ENCODE results near the gene MEGF11.

MEGF11 gene

GRCh38 chr15:65954289-65954741 is 299.2 kb downstream of the MEGF11 start:
- peaks cover 19% of the 10 kb centered on the region for H3K27me3 ChIP-seq (ENCODE audit: insufficient read depth, insufficient read length)
- TF ChIP-seq YY1 (IDR thresholded peaks at IDR 0.05; ENCODE audit: insufficient read depth, insufficient read length) (peak; percentile 45), SUZ12 (IDR thresholded peaks at IDR 0.05; ENCODE audit: extremely low read depth, insufficient read depth, insufficient read length) (no peak)
- H3K4me3 ChIP-seq (ENCODE audit: insufficient read length, low read depth): no peak overlapping the region
- no peak overlapping the region for H3K9ac ChIP-seq (ENCODE audit: insufficient read length, low read depth)
- no peaks in the 10 kb centered on the region for H3K9me3 ChIP-seq (ENCODE audit: insufficient read depth, low read length)
- H3K4me1 ChIP-seq (ENCODE audit: insufficient read depth, insufficient read length): peaks cover 17% of the 10 kb centered on the region
- H3K36me3 ChIP-seq (ENCODE audit: insufficient read depth, insufficient read length, low read length): no peaks in the 10 kb centered on the region
- peak; percentile 91 for DNase-seq (ENCODE audit: low read depth, low spot score)

- TF ChIP-seq YY1 (IDR thresholded peaks at IDR 0.05; ENCODE audit: insufficient read depth, insufficient read length): no peak
- Histone ChIP-seq H3K36me3 (ENCODE audit: insufficient read depth, insufficient read length, low read length) (no peaks in the 10 kb centered on the region), H3K9me3 (ENCODE audit: insufficient read depth, low read length) (no peaks in the 10 kb centered on the region), H3K9ac (ENCODE audit: insufficient read length, low read depth) (no peak overlapping the region), H3K4me3 (ENCODE audit: insufficient read length, low read depth) (no peak overlapping the region), H3K27me3 (ENCODE audit: insufficient read depth, insufficient read length) (peaks cover 19% of the 10 kb centered on the region), H3K4me1 (ENCODE audit: insufficient read depth, insufficient read length) (peaks cover 17% of the 10 kb centered on the region)
- DNase-seq (ENCODE audit: low read depth, low spot score): no peak
These were observed 299.9 kb downstream of the MEGF11 start for GRCh38 chr15:65953622-65954021.

GRCh38 chr15:65952391-65953053 is 301.0 kb downstream of the MEGF11 start:
- no peaks in the 10 kb centered on the region for H3K9me3 ChIP-seq (ENCODE audit: insufficient read depth, low read length)
- no peak overlapping the region for H3K4me3 ChIP-seq (ENCODE audit: insufficient read length, low read depth)
- H3K9ac ChIP-seq (ENCODE audit: insufficient read length, low read depth): no peak overlapping the region
- DNase-seq (ENCODE audit: low read depth, low spot score): peak; percentile 68
- H3K4me1 ChIP-seq (ENCODE audit: insufficient read depth, insufficient read length): peaks cover 16% of the 10 kb centered on the region
- H3K27me3 ChIP-seq (ENCODE audit: insufficient read depth, insufficient read length): peaks cover 19% of the 10 kb centered on the region
- no peaks in the 10 kb centered on the region for H3K36me3 ChIP-seq (ENCODE audit: insufficient read depth, insufficient read length, low read length)
- no peak for TF ChIP-seq SUZ12 (IDR thresholded peaks at IDR 0.05; ENCODE audit: extremely low read depth, insufficient read depth, insufficient read length)
- no peak for TF ChIP-seq ZNF274 (IDR thresholded peaks at IDR 0.05; ENCODE audit: low read depth, low read length)
- TF ChIP-seq YY1 (IDR thresholded peaks at IDR 0.05; ENCODE audit: insufficient read depth, insufficient read length): no peak

GRCh38 chr15:65951007-65951406 is 302.5 kb downstream of the MEGF11 start:
- TF ChIP-seq YY1 (IDR thresholded peaks at IDR 0.05; ENCODE audit: insufficient read depth, insufficient read length): no peak
- no peak for TF ChIP-seq ZNF274 (IDR thresholded peaks at IDR 0.05; ENCODE audit: low read depth, low read length)
- no peak for TF ChIP-seq SUZ12 (IDR thresholded peaks at IDR 0.05; ENCODE audit: extremely low read depth, insufficient read depth, insufficient read length)
- H3K4me1 ChIP-seq (ENCODE audit: insufficient read depth, insufficient read length): peaks cover 13% of the 10 kb centered on the region
- H3K27me3 ChIP-seq (ENCODE audit: insufficient read depth, insufficient read length): peaks cover 14% of the 10 kb centered on the region
- no peak overlapping the region for H3K4me3 ChIP-seq (ENCODE audit: insufficient read length, low read depth)
- DNase-seq (ENCODE audit: low read depth, low spot score): no peak
- H3K36me3 ChIP-seq (ENCODE audit: insufficient read depth, insufficient read length, low read length): no peaks in the 10 kb centered on the region
- H3K9me3 ChIP-seq (ENCODE audit: insufficient read depth, low read length): no peaks in the 10 kb centered on the region
- H3K9ac ChIP-seq (ENCODE audit: insufficient read length, low read depth): no peak overlapping the region

- TF ChIP-seq ZNF274 (IDR thresholded peaks at IDR 0.05; ENCODE audit: low read depth, low read length): no peak
- TF ChIP-seq SUZ12 (IDR thresholded peaks at IDR 0.05; ENCODE audit: extremely low read depth, insufficient read depth, insufficient read length): no peak
- TF ChIP-seq YY1 (IDR thresholded peaks at IDR 0.05; ENCODE audit: insufficient read depth, insufficient read length): no peak
- Histone ChIP-seq H3K36me3 (ENCODE audit: insufficient read depth, insufficient read length, low read length) (no peaks in the 10 kb centered on the region), H3K9ac (ENCODE audit: insufficient read length, low read depth) (no peak overlapping the region), H3K4me3 (ENCODE audit: insufficient read length, low read depth) (no peak overlapping the region), H3K27me3 (ENCODE audit: insufficient read depth, insufficient read length) (peaks cover 11% of the 10 kb centered on the region), H3K9me3 (ENCODE audit: insufficient read depth, low read length) (no peaks in the 10 kb centered on the region), H3K4me1 (ENCODE audit: insufficient read depth, insufficient read length) (peaks cover 9% of the 10 kb centered on the region)
- no peak for DNase-seq (ENCODE audit: low read depth, low spot score)
These were observed 304.1 kb downstream of the MEGF11 start for GRCh38 chr15:65949491-65949890.

GRCh38 chr15:65949011-65949410 is 304.5 kb downstream of the MEGF11 start:
- H3K36me3 ChIP-seq (ENCODE audit: insufficient read depth, insufficient read length, low read length): no peaks in the 10 kb centered on the region
- peaks cover 9% of the 10 kb centered on the region for H3K4me1 ChIP-seq (ENCODE audit: insufficient read depth, insufficient read length)
- peaks cover 11% of the 10 kb centered on the region for H3K27me3 ChIP-seq (ENCODE audit: insufficient read depth, insufficient read length)
- DNase-seq (ENCODE audit: low read depth, low spot score): no peak
- TF ChIP-seq ZNF274 (IDR thresholded peaks at IDR 0.05; ENCODE audit: low read depth, low read length) (no peak), SUZ12 (IDR thresholded peaks at IDR 0.05; ENCODE audit: extremely low read depth, insufficient read depth, insufficient read length) (no peak), YY1 (IDR thresholded peaks at IDR 0.05; ENCODE audit: insufficient read depth, insufficient read length) (no peak)
- no peaks in the 10 kb centered on the region for H3K9me3 ChIP-seq (ENCODE audit: insufficient read depth, low read length)
- H3K4me3 ChIP-seq (ENCODE audit: insufficient read length, low read depth): no peak overlapping the region
- H3K9ac ChIP-seq (ENCODE audit: insufficient read length, low read depth): no peak overlapping the region

GRCh38 chr15:65948383-65948782 is 305.2 kb downstream of the MEGF11 start:
- TF ChIP-seq YY1 (IDR thresholded peaks at IDR 0.05; ENCODE audit: insufficient read depth, insufficient read length): no peak
- TF ChIP-seq SUZ12 (IDR thresholded peaks at IDR 0.05; ENCODE audit: extremely low read depth, insufficient read depth, insufficient read length): no peak
- no peak for TF ChIP-seq ZNF274 (IDR thresholded peaks at IDR 0.05; ENCODE audit: low read depth, low read length)
- no peaks in the 10 kb centered on the region for H3K9me3 ChIP-seq (ENCODE audit: insufficient read depth, low read length)

More at GRCh38 chr15:65948383-65948782, 305.2 kb downstream of the MEGF11 start:
- Histone ChIP-seq H3K27me3 (ENCODE audit: insufficient read depth, insufficient read length) (peaks cover 8% of the 10 kb centered on the region), H3K4me3 (ENCODE audit: insufficient read length, low read depth) (no peak overlapping the region), H3K9ac (ENCODE audit: insufficient read length, low read depth) (no peak overlapping the region), H3K36me3 (ENCODE audit: insufficient read depth, insufficient read length, low read length) (no peaks in the 10 kb centered on the region), H3K4me1 (ENCODE audit: insufficient read depth, insufficient read length) (peaks cover 3% of the 10 kb centered on the region)
- DNase-seq (ENCODE audit: low read depth, low spot score): no peak
